CD14-positive monocyte (primary cell): Measurements from ENCODE around the gene IL12A. TPM values are rescaled to one million over a fixed set of nuclear protein-coding genes. Genes with fewer than 3 reads are reported as not detected.

Experiments used
- DNase-seq, 3 donors: peaks; one replicate each; pipeline ENCODE4 v3.0.0-alpha.2; 2011 to 2022
- H2AFZ ChIP-seq: 2 replicates; pipeline ENCODE4 v1.6.0; 2012; ENCODE audit warnings: mild to moderate bottlenecking, low read depth, low read length, inconsistent platforms; ENCODE audit not compliant: insufficient read depth, poor library complexity, severe bottlenecking
- H3K27ac ChIP-seq, 2 donors: 1 replicate in 1 of 2; 2 replicates in 1 of 2; pipeline ENCODE4 v1.5.1; 2012 to 2013; ENCODE audit warnings: low read length in 2 of 2, control low read depth in 1 of 2, inconsistent platforms in 1 of 2, low read depth in 1 of 2, mild to moderate bottlenecking in 1 of 2
- H3K27me3 ChIP-seq, 2 donors: one replicate each; pipeline versions ENCODE4 v1.6.0 to v1.6.1; 2011 to 2013; ENCODE audit warnings: low read length in 2 of 2; ENCODE audit not compliant: control insufficient read depth in 2 of 2, insufficient read depth in 2 of 2
- H3K36me3 ChIP-seq, 2 donors: replicated peaks in 1 of 2; 1 replicate in 1 of 2; 2 replicates in 1 of 2; pipeline versions ENCODE4 v1.5.1 to v1.6.1; 2012 to 2013; ENCODE audit warnings: low read length in 2 of 2, control low read depth in 1 of 2, inconsistent platforms in 1 of 2, mild to moderate bottlenecking in 1 of 2; ENCODE audit not compliant: insufficient read depth in 2 of 2, control insufficient read depth in 1 of 2
- H3K4me1 ChIP-seq, 2 donors: 1 replicate in 1 of 2; 2 replicates in 1 of 2; pipeline versions ENCODE4 v1.5.1 to v1.6.1; 2012 to 2013; ENCODE audit warnings: low read length in 2 of 2, control low read depth in 1 of 2, inconsistent platforms in 1 of 2, mild to moderate bottlenecking in 1 of 2, moderate library complexity in 1 of 2; ENCODE audit not compliant: insufficient read depth in 2 of 2, control insufficient read depth in 1 of 2
- H3K4me2 ChIP-seq: replicated peaks from 2 replicates; pipeline ENCODE3; 2012; ENCODE audit warnings: low read length, moderate library complexity, mild to moderate bottlenecking; ENCODE audit not compliant: poor library complexity, severe bottlenecking; ENCODE audit errors: extremely low read depth
- H3K4me3 ChIP-seq, 3 experiments: fragments of 200-600 bp in 1 of 3; sonication (generic) in 1 of 3; replicated peaks in 1 of 3; 1 replicate in 2 of 3; 2 replicates in 1 of 3; pipeline ENCODE4 v1.5.1; 2011 to 2013; ENCODE audit warnings: low read length in 3 of 3, mild to moderate bottlenecking in 3 of 3, control low read depth in 2 of 3, low read depth in 2 of 3, inconsistent platforms in 1 of 3, moderate library complexity in 1 of 3
- H3K79me2 ChIP-seq: 2 replicates; pipeline ENCODE4 v1.6.0; 2012; ENCODE audit warnings: mild to moderate bottlenecking, control low read depth, inconsistent platforms, low read length, moderate library complexity; ENCODE audit not compliant: insufficient read depth
- H3K9ac ChIP-seq: 2 replicates; pipeline ENCODE4 v1.6.0; 2017; ENCODE audit warnings: low read length, mild to moderate bottlenecking; ENCODE audit not compliant: insufficient read depth, poor library complexity, severe bottlenecking
- H3K9me3 ChIP-seq, 2 donors: replicated peaks in 1 of 2; 1 replicate in 1 of 2; 2 replicates in 1 of 2; pipeline versions ENCODE4 v1.5.1 to v1.6.1; 2012 to 2013; ENCODE audit warnings: low read length in 2 of 2, control low read depth in 1 of 2; ENCODE audit not compliant: control insufficient read depth in 1 of 2, insufficient read depth in 1 of 2
- H4K20me1 ChIP-seq: 2 replicates; pipeline ENCODE4 v1.6.0; 2012; ENCODE audit warnings: mild to moderate bottlenecking, low read length, control low read depth, moderate library complexity; ENCODE audit not compliant: insufficient read depth
- H3K27ac Mint-ChIP-seq, 7 donors: one replicate each; pipeline ENCODE4 v1.8.0; 2020; ENCODE audit warnings: mild to moderate bottlenecking in 7 of 7, mixed read lengths in 7 of 7, moderate library complexity in 6 of 7, inconsistent platforms in 2 of 7
- H3K27me3 Mint-ChIP-seq, 3 donors: one replicate each; pipeline ENCODE4 v1.8.0; 2021 to 2022; ENCODE audit warnings: low read depth in 3 of 3, mild to moderate bottlenecking in 3 of 3, mixed read lengths in 3 of 3, moderate library complexity in 3 of 3, inconsistent platforms in 1 of 3
- H3K36me3 Mint-ChIP-seq, 2 donors: one replicate each; pipeline ENCODE4 v1.8.0; 2020; ENCODE audit warnings: mixed read lengths in 2 of 2, inconsistent platforms in 1 of 2, mild to moderate bottlenecking in 1 of 2
- H3K4me1 Mint-ChIP-seq: one replicate; pipeline ENCODE4 v1.8.0; 2020; ENCODE audit warnings: mild to moderate bottlenecking, mixed read lengths
- H3K4me3 Mint-ChIP-seq, 2 donors: one replicate each; pipeline ENCODE4 v1.8.0; 2020; ENCODE audit warnings: mild to moderate bottlenecking in 2 of 2, mixed read lengths in 2 of 2, moderate library complexity in 1 of 2
- H3K9me3 Mint-ChIP-seq, 7 donors: one replicate each; pipeline ENCODE4 v1.8.0; 2020 to 2022; ENCODE audit warnings: mixed read lengths in 7 of 7, mild to moderate bottlenecking in 6 of 7, moderate library complexity in 6 of 7, inconsistent platforms in 2 of 7
- CTCF ChIP-seq: fragments of 200-600 bp; IDR thresholded peaks from one replicate; pipeline ENCODE4 v1.8.0; 2022; ENCODE audit warnings: antibody characterized with exemption, mild to moderate bottlenecking
- WGBS: methylation state at CpG from one replicate; pipeline ENCODE4 v1.1.5; 2013; ENCODE audit warnings: missing lambda C conversion rate; ENCODE audit not compliant: insufficient coverage; 5-methylcytosine and 5-hydroxymethylcytosine counted together
- intact Hi-C, 2 donors: fragments of 100-400 bp; cut with micrococcal nuclease; formaldehyde crosslinking; loops; one replicate each; pipeline versions ENCODE4 v1.15.0 to v1.15.1; 2023
- polyA plus RNA-seq, 3 donors: library from polyadenylated mRNA; depleted of rRNA in 1 of 3; unstranded in 2 of 3; stranded (reverse) in 1 of 3; fragments of 300-500 nt in 2 of 3; fragments of >200 nt in 1 of 3; fragmentation: Illumina TruSeq in 2 of 3; gene quantifications; 1 replicate in 2 of 3; 2 replicates in 1 of 3; pipeline ENCODE4 v1.2.3, GENCODE V29; 2012 to 2021

IL12A gene
- polyA plus RNA-seq, 3 donors = 0.24 to 0.67 TPM; not detected in 1

- H2AFZ ChIP-seq = peak overlapping the region; percentile 21
- 0% methylated on average over 2 of the region's 2 CpGs for WGBS
Measured at GRCh38 chr3:160003520-160004128, 15.0 kb downstream of the IL12A start.

GRCh38 chr3:160005004-160005403 lies 16.4 kb downstream of the IL12A start:
- TF ChIP-seq CTCF = no peak
- intact Hi-C loops = loop anchor here (5.0 to 10.0 kb wide), 2 partner anchors 80 to 123 kb away; no protein-coding TSS in a partner anchor
- H3K9me3 Mint-ChIP-seq = no peaks in the 10 kb centered on the region

More at GRCh38 chr3:160003520-160004128, 15.0 kb downstream of the IL12A start:
- Histone ChIP-seq H3K4me3 (no peak overlapping the region), H4K20me1 (no peaks in the 10 kb centered on the region), H3K4me2 (no peak overlapping the region), H3K79me2 (no peaks in the 10 kb centered on the region), H3K9ac (no peak overlapping the region), H3K27me3 (no peaks in the 10 kb centered on the region), H3K9me3 (no peaks in the 10 kb centered on the region), H3K4me1 (peaks cover 2 to 4% of the 10 kb centered on the region in 2 donors), H3K27ac (no peak overlapping the region), H3K36me3 (no peaks in the 10 kb centered on the region)
- Mint-ChIP-seq H3K4me3 (no peak overlapping the region), H3K27ac (peak overlapping the region in 1 of 7 donors; percentile 50), H3K36me3 (no peaks in the 10 kb centered on the region), H3K4me1 (peaks cover 14% of the 10 kb centered on the region), H3K27me3 (peaks cover 0 to 4% (median 0%) of the 10 kb centered on the region in 3 donors), H3K9me3 (no peaks in the 10 kb centered on the region)
- TF ChIP-seq CTCF = peak; percentile 68
- peak; percentile 36 to 62 (median 47) for DNase-seq
- intact Hi-C loops = loop anchor here in 1 of 2 donors (2.0 to 10.0 kb wide), 2 partner anchors 79 to 119 kb away; no protein-coding TSS in a partner anchor

More at GRCh38 chr3:160005004-160005403, 16.4 kb downstream of the IL12A start:
- no peaks in the 10 kb centered on the region for H3K36me3 Mint-ChIP-seq
- no peak overlapping the region for H3K4me3 ChIP-seq
- no peaks in the 10 kb centered on the region for H4K20me1 ChIP-seq
- H3K27ac Mint-ChIP-seq = no peak overlapping the region
- H3K4me3 Mint-ChIP-seq = no peak overlapping the region
- no peak overlapping the region for H3K4me2 ChIP-seq
- H3K79me2 ChIP-seq = no peaks in the 10 kb centered on the region
- peaks cover 14% of the 10 kb centered on the region for H3K4me1 Mint-ChIP-seq
- H3K36me3 ChIP-seq = no peaks in the 10 kb centered on the region
- no peaks in the 10 kb centered on the region for H3K27me3 ChIP-seq
- no peak overlapping the region for H3K9ac ChIP-seq
- DNase-seq = peak in 1 of 3 donors; percentile 13
- H3K27ac ChIP-seq = no peak overlapping the region
- peaks cover 2 to 4% of the 10 kb centered on the region in 2 donors for H3K4me1 ChIP-seq
- H3K9me3 ChIP-seq = no peaks in the 10 kb centered on the region
- H2AFZ ChIP-seq = peak overlapping the region; percentile 9
- H3K27me3 Mint-ChIP-seq = peaks cover 0 to 4% (median 0%) of the 10 kb centered on the region in 3 donors
